GM10248 (cell line): ENCODE data around the gene TPPP.

Source experiments
- CTCF ChIA-PET: fragments of 300-600 bp; sonication (Branson Sonifier 250); formaldehyde crosslinking; extraction: SDS; loops from one replicate; lab custom pipeline; 2021; ENCODE audit warnings: antibody characterized with exemption; lab: Yijun Ruan, JAX
- POLR2A ChIA-PET: fragments of 350-650 bp; sonication (Branson Sonifier 250); formaldehyde crosslinking; extraction: SDS; loops from one replicate; lab custom pipeline; 2020; ENCODE audit warnings: antibody characterized with exemption; lab: Yijun Ruan, JAX
- DNase-seq: peaks from one replicate; pipeline ENCODE4 v3.0.0; 2012; ENCODE audit errors: extremely low spot score
- TF ChIP-seq, protein P1 (sequence below): IDR thresholded peaks from 2 replicates; pipeline ENCODE4 v1.5.1; 2012; ENCODE audit warnings: mild to moderate bottlenecking, low read depth; ENCODE audit errors: extremely low read depth, missing control alignments, control extremely low read depth

TPPP gene

DNA sequence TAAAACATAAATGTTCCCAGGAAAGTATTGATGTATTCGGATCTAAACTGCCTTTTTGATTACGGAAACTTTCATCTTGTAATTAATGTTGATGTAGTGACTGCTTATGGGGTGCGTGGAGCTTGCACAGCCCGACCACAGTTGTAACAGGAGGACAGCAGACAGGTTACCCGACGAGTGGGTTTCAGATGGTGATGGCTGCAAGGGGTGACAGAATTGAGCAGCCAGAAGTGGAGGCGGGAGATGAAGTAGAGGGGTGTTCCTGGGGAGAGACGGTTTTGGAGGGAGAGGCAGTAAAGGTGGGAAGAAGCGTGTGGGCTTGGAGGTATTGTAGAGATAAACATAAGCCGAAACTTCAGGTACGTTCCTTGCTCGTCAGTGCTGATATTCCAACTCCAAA, 75.3 kb downstream of the TPPP start:
- DNase-seq, result no peak
- CTCF ChIA-PET, result no interaction called here
- TF ChIP-seq, protein P1, sequence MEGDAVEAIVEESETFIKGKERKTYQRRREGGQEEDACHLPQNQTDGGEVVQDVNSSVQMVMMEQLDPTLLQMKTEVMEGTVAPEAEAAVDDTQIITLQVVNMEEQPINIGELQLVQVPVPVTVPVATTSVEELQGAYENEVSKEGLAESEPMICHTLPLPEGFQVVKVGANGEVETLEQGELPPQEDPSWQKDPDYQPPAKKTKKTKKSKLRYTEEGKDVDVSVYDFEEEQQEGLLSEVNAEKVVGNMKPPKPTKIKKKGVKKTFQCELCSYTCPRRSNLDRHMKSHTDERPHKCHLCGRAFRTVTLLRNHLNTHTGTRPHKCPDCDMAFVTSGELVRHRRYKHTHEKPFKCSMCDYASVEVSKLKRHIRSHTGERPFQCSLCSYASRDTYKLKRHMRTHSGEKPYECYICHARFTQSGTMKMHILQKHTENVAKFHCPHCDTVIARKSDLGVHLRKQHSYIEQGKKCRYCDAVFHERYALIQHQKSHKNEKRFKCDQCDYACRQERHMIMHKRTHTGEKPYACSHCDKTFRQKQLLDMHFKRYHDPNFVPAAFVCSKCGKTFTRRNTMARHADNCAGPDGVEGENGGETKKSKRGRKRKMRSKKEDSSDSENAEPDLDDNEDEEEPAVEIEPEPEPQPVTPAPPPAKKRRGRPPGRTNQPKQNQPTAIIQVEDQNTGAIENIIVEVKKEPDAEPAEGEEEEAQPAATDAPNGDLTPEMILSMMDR, result no peak
- POLR2A ChIA-PET, result no interaction called here

DNA sequence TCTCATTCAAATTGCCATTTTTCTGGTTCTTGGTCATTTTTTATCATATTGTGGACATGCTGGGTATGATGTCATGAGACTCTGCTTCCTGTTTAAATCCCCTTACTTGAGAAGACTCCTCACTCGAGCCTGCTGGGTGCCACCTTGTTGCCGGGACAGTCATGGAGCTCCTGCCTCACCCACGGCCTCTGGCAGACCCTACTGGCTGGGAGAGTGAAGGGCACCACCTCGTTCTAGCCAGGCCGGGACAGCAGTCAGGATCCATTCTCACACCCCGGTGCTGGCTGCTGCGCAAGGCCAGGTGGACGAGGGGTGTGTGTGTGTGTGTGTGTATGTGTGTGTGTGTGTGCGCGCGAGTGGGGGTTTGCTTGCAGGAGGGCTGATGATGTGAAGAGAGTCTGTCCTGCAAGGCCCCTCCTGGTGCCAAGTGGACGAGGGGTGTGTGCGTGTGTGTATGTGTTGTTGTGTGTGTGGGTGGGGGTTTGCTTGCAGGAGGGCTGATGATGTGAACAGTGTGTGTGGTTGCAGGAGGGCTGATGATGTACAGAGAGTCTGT, 76.6 kb downstream of the TPPP start:
- TF ChIP-seq, protein P1, result no peak
- no peak for DNase-seq
- CTCF ChIA-PET, result interaction anchor here (1.3 kb wide), 1 partner anchor 428 kb away, joined by 3 read pairs; no protein-coding TSS in a partner anchor
- POLR2A ChIA-PET, result no interaction called here

DNA sequence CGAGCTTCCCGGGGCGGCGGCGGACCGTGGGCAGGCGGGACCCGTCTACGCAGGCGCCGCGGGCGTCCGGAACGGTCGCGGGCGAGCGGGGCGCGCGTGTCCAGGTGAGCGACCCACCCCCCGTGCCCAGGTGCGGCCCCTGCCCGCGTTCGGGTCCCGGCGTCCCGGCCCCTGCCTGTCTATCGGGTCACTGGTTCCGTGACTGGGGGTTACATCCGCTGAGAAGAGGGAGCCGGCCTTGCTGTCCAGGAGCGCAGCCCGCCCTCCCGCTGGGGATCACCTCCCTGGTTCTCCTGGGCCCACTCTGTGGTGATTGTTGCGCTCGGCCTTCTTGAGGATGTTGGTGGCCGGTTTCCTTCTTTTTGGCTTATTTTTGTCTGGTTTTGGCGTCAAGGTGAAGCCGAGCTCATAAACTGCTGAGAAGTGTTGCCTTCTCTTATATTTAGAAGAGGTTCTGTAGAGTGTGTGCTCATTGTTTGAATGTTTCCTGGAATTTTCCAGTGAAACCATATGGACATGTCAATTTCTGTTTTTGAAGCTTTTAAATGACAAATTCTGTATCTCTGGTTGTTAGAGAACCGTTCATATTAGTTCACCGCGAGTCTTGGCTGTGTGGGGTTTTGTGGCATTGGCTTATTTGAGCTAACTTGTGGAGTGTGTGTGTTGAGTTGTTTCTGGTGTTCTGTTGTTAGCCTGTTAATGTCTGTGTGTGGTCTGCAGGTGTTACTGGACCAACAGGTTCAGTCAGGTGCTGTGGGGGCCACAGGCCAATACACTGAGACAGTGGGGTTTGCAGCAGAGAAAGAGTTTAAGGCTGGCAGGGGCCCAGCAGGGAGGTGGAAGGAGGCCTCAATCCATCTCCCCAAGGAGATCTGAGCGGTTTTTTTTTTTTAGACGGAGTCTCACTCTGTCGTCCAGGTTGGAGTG, 80.4 kb downstream of the TPPP start:
- DNase-seq, result no peak
- TF ChIP-seq, protein P1, result no peak
- POLR2A ChIA-PET, result no interaction called here
- CTCF ChIA-PET, result interaction anchor here (0.9 kb wide), 1 partner anchor 9 kb away, joined by 3 read pairs; no protein-coding TSS in a partner anchor

DNA sequence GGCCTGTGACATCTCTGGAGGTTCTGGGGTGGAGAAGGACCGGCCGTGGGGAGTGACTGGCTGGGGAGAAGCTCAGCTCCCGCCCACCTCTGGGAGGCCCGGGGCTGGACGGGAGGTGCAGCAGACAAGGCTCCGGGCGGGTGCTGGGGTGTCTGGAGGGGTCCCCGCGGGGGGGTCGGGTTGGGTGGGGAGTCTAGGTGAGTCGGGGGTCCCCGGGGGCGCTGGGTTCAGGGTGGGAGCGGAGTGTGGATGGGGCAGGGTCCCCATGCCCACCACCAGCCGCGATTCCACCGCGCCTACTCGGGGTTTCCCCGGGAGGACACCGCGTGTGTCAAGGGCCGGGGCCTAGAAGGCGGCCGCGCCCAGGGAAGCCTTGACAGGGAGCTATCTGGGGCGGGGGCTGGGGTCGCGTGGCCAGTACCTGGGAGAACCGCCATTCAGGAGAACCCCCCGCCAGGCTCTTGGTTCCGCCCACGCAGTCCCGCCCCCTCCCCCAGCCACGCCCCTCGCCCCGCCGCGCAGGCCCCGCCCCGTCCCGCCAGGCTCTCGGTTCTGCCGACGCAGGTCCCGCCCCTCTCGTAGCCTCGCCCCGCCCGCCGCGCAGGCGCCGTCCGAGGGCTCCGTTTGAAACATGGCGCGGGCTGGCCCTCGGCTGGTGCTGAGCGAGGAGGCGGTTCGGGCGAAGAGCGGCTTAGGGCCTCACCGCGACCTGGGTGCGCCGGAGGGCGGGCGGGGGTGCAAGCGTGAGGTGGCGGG, 81.2 kb downstream of the TPPP start, which contains the start of gene CEP72:
TSS of gene CEP72 (plus strand) at position 610 of the 756 bp plus-strand sequence. CDS start at position 632, 22 bp downstream.
- POLR2A ChIA-PET, result no interaction called here
- TF ChIP-seq, protein P1, result no peak
- CTCF ChIA-PET, result no interaction called here
- DNase-seq, result peak; percentile 98

DNA sequence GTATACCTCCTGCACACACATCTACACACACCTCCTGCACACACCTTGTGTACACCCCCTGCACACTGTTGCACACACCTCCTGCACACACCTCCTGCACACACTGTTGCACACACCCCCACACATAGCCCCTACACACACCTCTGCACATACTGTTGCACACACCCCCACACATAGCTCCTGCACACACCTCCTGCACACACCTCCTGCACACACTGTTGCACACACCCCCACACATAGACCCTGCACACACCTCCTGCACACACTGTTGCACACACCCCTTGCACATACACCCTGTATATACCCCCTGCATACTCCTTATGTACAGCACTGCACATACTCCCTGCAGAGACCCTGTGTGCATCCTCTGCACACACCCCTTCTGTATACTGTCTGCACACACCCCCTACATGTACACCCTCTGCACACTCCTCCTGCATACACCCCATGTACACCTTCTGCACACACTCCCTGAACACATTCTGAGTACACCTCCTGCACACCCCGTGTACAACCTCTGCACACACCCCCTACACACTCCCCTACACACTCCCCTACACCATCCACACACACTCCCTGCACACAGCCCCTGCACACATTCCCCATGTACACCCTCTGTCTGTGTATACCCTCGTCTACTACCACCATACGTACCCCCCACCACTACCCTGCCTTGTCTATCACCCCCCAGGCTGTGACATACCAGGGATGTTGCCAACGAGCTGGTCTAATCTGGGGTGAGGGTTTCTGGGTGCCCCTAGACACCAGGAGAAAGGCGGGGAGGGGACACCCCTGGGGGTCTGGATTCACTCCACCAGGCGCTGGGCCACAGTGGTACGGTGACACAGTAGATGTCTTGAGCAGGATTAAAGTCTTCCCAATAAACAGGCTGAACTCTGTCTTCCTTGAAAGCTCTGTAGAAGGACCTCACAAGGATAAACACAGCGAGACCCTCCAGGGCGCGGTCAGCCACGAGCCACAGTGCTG, 82.1 kb downstream of the TPPP start:
- TF ChIP-seq, protein P1, result no peak
- DNase-seq, result no peak
- POLR2A ChIA-PET, result no interaction called here
- CTCF ChIA-PET, result interaction anchor here (2.0 kb wide), 1 partner anchor 164 kb away, joined by 4 read pairs; no protein-coding TSS in a partner anchor
